Liver (tissue), 9 donors: Measurements from ENCODE around the gene WDR59. TPM values are rescaled to one million over a fixed set of nuclear protein-coding genes. Genes with fewer than 3 reads are reported as not detected.

Experiments used
- DNase-seq: peaks from one replicate; pipeline ENCODE4 v3.0.0-alpha.2; 2017; ENCODE audit warnings: low spot score
- H3K27ac ChIP-seq, 2 donors: one replicate each; pipeline ENCODE4 v1.7.0; 2013; ENCODE audit warnings: inconsistent platforms in 2 of 2, low read length in 2 of 2, control low read depth in 1 of 2, low read depth in 1 of 2, mild to moderate bottlenecking in 1 of 2
- H3K27me3 ChIP-seq, 4 donors: one replicate each; pipeline versions ENCODE4 v1.6.1 to v1.7.0; 2013; ENCODE audit warnings: low read length in 3 of 4, inconsistent platforms in 1 of 4, mild to moderate bottlenecking in 1 of 4, moderate library complexity in 1 of 4; ENCODE audit not compliant: control insufficient read depth in 4 of 4, insufficient read depth in 4 of 4
- H3K36me3 ChIP-seq, 4 donors: one replicate each; pipeline versions ENCODE4 v1.6.1 to v1.7.0; 2013; ENCODE audit warnings: low read length in 3 of 4, mild to moderate bottlenecking in 3 of 4, low read depth in 1 of 4, moderate library complexity in 1 of 4; ENCODE audit not compliant: control insufficient read depth in 4 of 4, insufficient read depth in 3 of 4
- H3K4me1 ChIP-seq, 4 donors: one replicate each; pipeline versions ENCODE4 v1.6.1 to v1.7.0; 2013; ENCODE audit warnings: low read length in 3 of 4, mild to moderate bottlenecking in 3 of 4, moderate library complexity in 1 of 4; ENCODE audit not compliant: control insufficient read depth in 4 of 4, insufficient read depth in 4 of 4
- H3K4me3 ChIP-seq, 3 donors: one replicate each; pipeline versions ENCODE4 v1.6.1 to v1.7.0; 2013; ENCODE audit warnings: low read length in 3 of 3, control low read depth in 1 of 3, low read depth in 1 of 3, mild to moderate bottlenecking in 1 of 3
- H3K9ac ChIP-seq, 2 donors: one replicate each; pipeline ENCODE4 v1.7.0; 2013; ENCODE audit warnings: low read length in 2 of 2, mild to moderate bottlenecking in 2 of 2, moderate library complexity in 2 of 2, control low read depth in 1 of 2, low read depth in 1 of 2
- H3K9me3 ChIP-seq, 4 donors: one replicate each; pipeline versions ENCODE4 v1.6.1 to v1.7.0; 2013; ENCODE audit warnings: low read length in 3 of 4; ENCODE audit not compliant: control insufficient read depth in 4 of 4
- ATF3 ChIP-seq: IDR thresholded peaks from 2 replicates; pipeline ENCODE4 v1.6.1; 2016; ENCODE audit warnings: antibody characterized with exemption
- EGR1 ChIP-seq, 2 donors: IDR thresholded peaks; 2 replicates each; pipeline ENCODE4 v1.6.1; 2016 to 2018; ENCODE audit warnings: antibody characterized with exemption in 2 of 2, low read depth in 2 of 2
- FOXA2 ChIP-seq: IDR thresholded peaks from 2 replicates; pipeline ENCODE4 v1.6.1; 2016; ENCODE audit warnings: antibody characterized with exemption
- HNF4G ChIP-seq: IDR thresholded peaks from 2 replicates; pipeline ENCODE4 v1.6.1; 2016; ENCODE audit warnings: antibody characterized with exemption
- RAD21 ChIP-seq, 2 donors: IDR thresholded peaks; 2 replicates each; pipeline ENCODE4 v1.6.1; 2016; ENCODE audit warnings: antibody characterized with exemption in 2 of 2, mild to moderate bottlenecking in 2 of 2
- RXRA ChIP-seq, 2 donors: IDR thresholded peaks; 2 replicates each; pipeline ENCODE4 v1.6.1; 2017 to 2018; ENCODE audit warnings: antibody characterized with exemption in 2 of 2, mild to moderate bottlenecking in 1 of 2
- SP1 ChIP-seq: IDR thresholded peaks from 2 replicates; pipeline ENCODE4 v1.6.1; 2018; ENCODE audit warnings: antibody characterized with exemption, mild to moderate bottlenecking
- TAF1 ChIP-seq: conservative IDR thresholded peaks from 2 replicates; pipeline ENCODE4 v1.6.1; 2016; ENCODE audit warnings: antibody characterized with exemption, mild to moderate bottlenecking
- YY1 ChIP-seq: IDR thresholded peaks from 2 replicates; pipeline ENCODE4 v1.6.1; 2016; ENCODE audit warnings: antibody characterized with exemption, mild to moderate bottlenecking
- ZBTB33 ChIP-seq: IDR thresholded peaks from 2 replicates; pipeline ENCODE4 v1.6.1; 2016; ENCODE audit warnings: antibody characterized with exemption
- WGBS: extraction: QIAGEN DNeasy Blood & Tissue Kit; methylation state at CpG from one replicate; pipeline ENCODE4 v1.1.7; 2013; 5-methylcytosine and 5-hydroxymethylcytosine counted together
- polyA plus RNA-seq, 2 donors: library from polyadenylated mRNA; stranded (reverse) in 1 of 2; unstranded in 1 of 2; fragments of 200-250 nt in 1 of 2; fragments of >200 nt in 1 of 2; fragmentation: Nextera tagmentation in 1 of 2; extraction: Ambion mirVana in 1 of 2; gene quantifications; one replicate each; pipeline versions ENCODE4 v1.2.1 to v1.2.3, GENCODE V29; 2013 to 2015
- total RNA-seq, 2 donors: library from RNA; depleted of rRNA; stranded (reverse); fragments of >200 nt; gene quantifications; one replicate each; pipeline ENCODE4 v1.2.3, GENCODE V29; 2014
- TF ChIP-seq, protein P1 (sequence below): IDR thresholded peaks from 2 replicates; pipeline ENCODE4 v1.6.1; 2016; ENCODE audit warnings: antibody characterized with exemption, mild to moderate bottlenecking
- donor health status: healthy.
- donor health status: healthy.
- donor health status: healthy.
- donor health status: healthy.
- donor health status: healthy.

Gene WDR59
- total and polyA plus RNA-seq, 4 donors = 14.1 to 30.3 (median 23.7) TPM

DNA sequence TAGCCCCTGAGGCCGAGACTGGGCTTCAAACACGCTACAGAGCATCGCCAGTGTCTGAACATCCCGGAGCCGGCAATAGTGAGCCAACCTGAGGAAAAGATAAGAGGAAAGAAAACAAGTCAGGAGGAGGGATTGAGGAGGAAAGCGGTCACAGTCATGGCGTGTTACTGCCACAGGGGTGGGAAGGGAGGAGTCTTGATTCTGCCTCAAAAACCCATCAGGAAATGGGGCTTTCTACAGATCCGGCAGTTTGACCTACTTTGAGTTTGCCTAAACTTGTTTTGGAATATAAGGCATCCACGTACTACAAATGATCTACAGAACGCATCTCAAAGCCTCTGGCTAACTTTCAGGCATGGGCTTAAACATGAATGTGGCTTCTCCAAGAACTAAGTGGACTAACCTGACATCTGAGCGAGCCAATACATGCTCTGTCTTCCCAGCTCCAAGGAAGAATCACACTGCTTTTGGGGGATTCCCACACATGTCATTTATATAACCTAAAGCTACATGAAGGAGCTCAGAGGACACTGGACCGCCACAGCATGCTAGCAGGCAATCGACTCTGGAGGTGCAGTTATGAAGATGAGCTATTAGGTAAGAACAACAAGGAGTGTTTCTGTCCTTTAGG, 96.6 kb downstream of the WDR59 start:
- Histone ChIP-seq H3K27me3 (no peaks in the 10 kb centered on the region), H3K4me1 (no peaks in the 10 kb centered on the region), H3K27ac (no peak overlapping the region), H3K36me3 (peaks cover 3 to 84% (median 58%) of the 10 kb centered on the region in 4 donors), H3K9me3 (no peaks in the 10 kb centered on the region), H3K9ac (no peak overlapping the region), H3K4me3 (no peak overlapping the region)
- WGBS = 97% methylated on average over 13 of the region's 13 CpGs
- DNase-seq = no peak
- no peak for TF ChIP-seq RAD21 (IDR thresholded peaks at IDR 0.05)
- TF ChIP-seq FOXA2 = no peak
- TF ChIP-seq HNF4G = no peak
- no peak for TF ChIP-seq RXRA (IDR thresholded peaks at IDR 0.05)
- TF ChIP-seq ATF3 = no peak
- no peak for TF ChIP-seq SP1

- DNase-seq = no peak
- no peaks in the 10 kb centered on the region for H3K27me3 ChIP-seq
- no peak overlapping the region for H3K9ac ChIP-seq
- 97% methylated on average over 2 of the region's 2 CpGs for WGBS
- no peaks in the 10 kb centered on the region for H3K4me1 ChIP-seq
- peaks cover 3 to 80% (median 52%) of the 10 kb centered on the region in 4 donors for H3K36me3 ChIP-seq
- no peaks in the 10 kb centered on the region for H3K9me3 ChIP-seq
- TF ChIP-seq YY1 (no peak), TAF1 (no peak), ZBTB33 (no peak), EGR1 (IDR thresholded peaks at IDR 0.05; ENCODE audit: low read depth in 2 of 2) (no peak)
- no peak overlapping the region for H3K27ac ChIP-seq
- no peak overlapping the region for H3K4me3 ChIP-seq
Observed at GRCh38 chr16:74887084-74887483, 97.8 kb downstream of the WDR59 start.

- no peak overlapping the region for H3K4me3 ChIP-seq
- H3K9me3 ChIP-seq = no peaks in the 10 kb centered on the region
- WGBS = 93% methylated on average over 7 of the region's 7 CpGs
- DNase-seq = no peak
- TF ChIP-seq HNF4G (no peak), SP1 (no peak), EGR1 (IDR thresholded peaks at IDR 0.05; ENCODE audit: low read depth in 2 of 2) (no peak), YY1 (no peak), ATF3 (no peak)
- TF ChIP-seq, protein P1, sequence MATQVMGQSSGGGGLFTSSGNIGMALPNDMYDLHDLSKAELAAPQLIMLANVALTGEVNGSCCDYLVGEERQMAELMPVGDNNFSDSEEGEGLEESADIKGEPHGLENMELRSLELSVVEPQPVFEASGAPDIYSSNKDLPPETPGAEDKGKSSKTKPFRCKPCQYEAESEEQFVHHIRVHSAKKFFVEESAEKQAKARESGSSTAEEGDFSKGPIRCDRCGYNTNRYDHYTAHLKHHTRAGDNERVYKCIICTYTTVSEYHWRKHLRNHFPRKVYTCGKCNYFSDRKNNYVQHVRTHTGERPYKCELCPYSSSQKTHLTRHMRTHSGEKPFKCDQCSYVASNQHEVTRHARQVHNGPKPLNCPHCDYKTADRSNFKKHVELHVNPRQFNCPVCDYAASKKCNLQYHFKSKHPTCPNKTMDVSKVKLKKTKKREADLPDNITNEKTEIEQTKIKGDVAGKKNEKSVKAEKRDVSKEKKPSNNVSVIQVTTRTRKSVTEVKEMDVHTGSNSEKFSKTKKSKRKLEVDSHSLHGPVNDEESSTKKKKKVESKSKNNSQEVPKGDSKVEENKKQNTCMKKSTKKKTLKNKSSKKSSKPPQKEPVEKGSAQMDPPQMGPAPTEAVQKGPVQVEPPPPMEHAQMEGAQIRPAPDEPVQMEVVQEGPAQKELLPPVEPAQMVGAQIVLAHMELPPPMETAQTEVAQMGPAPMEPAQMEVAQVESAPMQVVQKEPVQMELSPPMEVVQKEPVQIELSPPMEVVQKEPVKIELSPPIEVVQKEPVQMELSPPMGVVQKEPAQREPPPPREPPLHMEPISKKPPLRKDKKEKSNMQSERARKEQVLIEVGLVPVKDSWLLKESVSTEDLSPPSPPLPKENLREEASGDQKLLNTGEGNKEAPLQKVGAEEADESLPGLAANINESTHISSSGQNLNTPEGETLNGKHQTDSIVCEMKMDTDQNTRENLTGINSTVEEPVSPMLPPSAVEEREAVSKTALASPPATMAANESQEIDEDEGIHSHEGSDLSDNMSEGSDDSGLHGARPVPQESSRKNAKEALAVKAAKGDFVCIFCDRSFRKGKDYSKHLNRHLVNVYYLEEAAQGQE = no peak
- no peak overlapping the region for H3K27ac ChIP-seq
- no peak overlapping the region for H3K9ac ChIP-seq
- no peaks in the 10 kb centered on the region for H3K4me1 ChIP-seq
- H3K27me3 ChIP-seq = no peaks in the 10 kb centered on the region
- H3K36me3 ChIP-seq = peaks cover 3 to 52% (median 28%) of the 10 kb centered on the region in 4 donors
Observed at GRCh38 chr16:74877706-74878105, 107.2 kb downstream of the WDR59 start.
